Right ventricle myocardium superior (tissue), 1 donor: ENCODE measurements around the gene MIGA1. TPM values are rescaled to one million over a fixed set of nuclear protein-coding genes. Genes with fewer than 3 reads are reported as not detected.
"Not testable (repeated sequence)": the region's sequence is repeated elsewhere in the genome, so short reads cannot be mapped to it uniquely, and the experiment has no call there.

Experiments
- ATAC-seq: fragments of 200-7000 bp; cut with Tn5 transposase; one replicate; pipeline ENCODE4 v1.9.1; 2020; ENCODE audit warnings: mild to moderate bottlenecking; ENCODE audit not compliant: poor library complexity
- DNase-seq: peaks from one replicate; pipeline ENCODE4 v3.0.0-alpha.2; 2020
- intact Hi-C: fragments of 100-400 bp; cut with DNase I; formaldehyde crosslinking; loops from one replicate; pipeline ENCODE4 v1.11.2; 2022
- total RNA-seq: library from RNA; stranded (reverse); fragmentation: NEBNext Ultra II Directional; extraction: Animal tissue kit (Norgen Biotek cat#: 25700); gene quantifications from one replicate; pipeline ENCODE4 v1.2.1, GENCODE V29; 2021
- donor health status: DM: no; HTN: yes; CAD: no; lungs with severe emphysema.

Gene MIGA1
- total RNA-seq, 1 donor from 2014 or later: 8.7 TPM

DNA sequence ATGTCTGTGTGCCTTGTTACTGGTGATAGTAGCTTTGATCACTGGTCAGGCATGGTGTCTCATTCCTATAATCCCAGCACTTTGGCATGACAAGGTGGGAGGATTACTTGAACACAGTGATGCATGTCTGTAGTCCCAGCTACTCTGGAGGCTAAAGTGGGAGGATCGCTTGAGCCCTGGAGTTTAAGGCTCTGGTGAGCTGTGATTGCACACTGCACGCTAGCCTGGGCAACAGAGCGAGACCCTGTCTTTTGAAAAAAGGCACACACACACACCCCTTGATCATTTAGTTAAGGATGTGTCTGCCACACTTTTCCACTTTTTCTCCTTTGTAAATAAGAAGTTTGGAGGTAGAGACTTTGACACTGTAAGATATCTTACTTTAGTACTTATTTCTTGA lies 15.1 kb downstream of the MIGA1 start:
- intact Hi-C loops: no loop called here
- ATAC-seq (no peak), DNase-seq (no peak)

DNA sequence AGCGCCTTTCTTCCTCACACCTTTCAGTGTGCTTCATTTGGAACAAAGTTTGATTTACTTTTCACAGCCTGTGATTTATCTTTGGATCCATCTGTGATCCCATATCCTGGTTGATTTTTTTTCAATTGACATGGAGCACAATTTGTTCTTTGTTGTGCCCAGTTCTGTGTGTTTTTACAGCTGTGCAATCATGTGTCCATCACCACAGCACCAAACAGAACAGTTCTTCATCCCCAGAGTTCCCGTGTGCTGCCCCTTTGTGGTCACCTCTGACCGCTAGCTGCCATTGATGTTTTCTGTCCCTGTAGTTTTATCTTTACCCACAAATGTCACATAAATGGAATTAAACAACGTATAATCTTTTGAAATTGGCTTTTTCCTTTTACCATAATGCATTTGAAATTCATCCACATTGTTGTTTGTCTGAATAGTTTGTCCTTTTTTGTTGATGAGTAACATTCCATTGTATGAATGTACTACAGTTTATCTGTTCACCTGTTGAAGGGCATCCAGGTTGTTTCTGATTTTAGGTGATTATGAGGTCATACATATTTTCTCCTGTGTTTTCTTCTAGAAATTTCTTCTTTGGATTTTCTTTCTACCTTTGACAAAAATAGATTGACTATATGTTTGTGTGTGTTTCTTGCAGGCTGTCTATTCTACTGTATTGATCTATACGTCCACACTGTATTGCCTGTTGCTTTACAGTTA lies 17.4 kb downstream of the MIGA1 start:
- intact Hi-C loops: no loop called here
- ATAC-seq (no peak), DNase-seq (no peak)

DNA sequence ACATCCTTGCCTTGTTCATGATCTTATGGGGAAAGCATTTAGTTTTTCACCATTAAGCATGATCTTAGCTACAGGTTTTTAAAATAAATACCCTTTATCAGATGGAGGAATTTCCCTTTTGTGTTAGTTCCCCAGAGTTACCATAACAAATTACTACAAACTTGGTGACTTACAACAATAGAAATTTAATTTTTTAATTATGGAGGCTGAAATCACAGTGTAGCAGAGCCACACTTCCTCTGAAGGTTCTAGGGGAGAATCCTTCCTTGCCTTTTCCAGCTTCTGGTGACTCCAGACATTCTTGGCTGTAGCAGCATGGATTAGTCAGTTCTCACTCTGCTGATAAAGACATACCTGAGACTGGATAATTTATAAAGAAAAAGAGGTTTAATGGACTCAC lies 18.5 kb downstream of the MIGA1 start:
- no peak for DNase-seq
- intact Hi-C loops: no loop called here
- ATAC-seq: no peak

DNA sequence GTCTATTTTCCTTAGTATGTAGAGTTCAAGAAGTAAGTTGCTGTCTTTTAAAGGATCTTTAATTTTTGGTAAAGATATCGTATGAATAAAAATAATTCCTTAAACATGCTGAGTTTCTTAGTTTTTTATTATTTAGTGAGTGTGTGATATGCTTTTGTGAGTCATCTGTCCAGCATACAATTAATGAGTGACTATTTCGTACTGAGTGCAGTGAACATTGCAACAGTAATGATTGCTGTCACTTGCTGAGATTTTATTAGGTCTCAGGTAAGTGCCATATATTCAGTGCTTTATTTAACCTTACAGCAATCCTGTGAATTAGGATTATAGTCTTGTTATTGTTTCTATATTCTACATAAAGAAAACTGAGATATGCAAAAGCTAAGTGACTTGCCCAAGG lies 22.6 kb downstream of the MIGA1 start:
- intact Hi-C loops: no loop called here
- ATAC-seq: no peak
- no peak for DNase-seq

DNA sequence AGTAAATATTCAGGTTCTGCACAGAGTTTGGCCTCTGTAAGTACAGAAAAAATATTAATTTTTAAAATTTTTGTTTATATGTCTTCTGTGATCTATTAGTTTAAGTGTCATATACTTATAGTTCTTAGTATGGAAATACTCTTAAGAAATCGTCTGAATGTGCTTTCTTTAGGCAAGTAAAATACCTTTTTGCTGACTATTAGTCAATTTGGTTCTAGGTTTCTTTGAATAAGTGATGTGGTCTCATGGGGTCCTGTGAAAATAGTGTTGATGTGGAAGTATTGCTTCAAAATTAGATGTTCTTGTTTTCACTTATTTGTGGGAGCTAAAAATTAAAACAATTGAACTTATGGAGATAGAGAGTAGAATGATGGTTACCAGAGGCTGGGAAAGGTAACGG lies 23.9 kb downstream of the MIGA1 start:
- intact Hi-C loops: no loop called here
- DNase-seq (no peak), ATAC-seq (no peak)

DNA sequence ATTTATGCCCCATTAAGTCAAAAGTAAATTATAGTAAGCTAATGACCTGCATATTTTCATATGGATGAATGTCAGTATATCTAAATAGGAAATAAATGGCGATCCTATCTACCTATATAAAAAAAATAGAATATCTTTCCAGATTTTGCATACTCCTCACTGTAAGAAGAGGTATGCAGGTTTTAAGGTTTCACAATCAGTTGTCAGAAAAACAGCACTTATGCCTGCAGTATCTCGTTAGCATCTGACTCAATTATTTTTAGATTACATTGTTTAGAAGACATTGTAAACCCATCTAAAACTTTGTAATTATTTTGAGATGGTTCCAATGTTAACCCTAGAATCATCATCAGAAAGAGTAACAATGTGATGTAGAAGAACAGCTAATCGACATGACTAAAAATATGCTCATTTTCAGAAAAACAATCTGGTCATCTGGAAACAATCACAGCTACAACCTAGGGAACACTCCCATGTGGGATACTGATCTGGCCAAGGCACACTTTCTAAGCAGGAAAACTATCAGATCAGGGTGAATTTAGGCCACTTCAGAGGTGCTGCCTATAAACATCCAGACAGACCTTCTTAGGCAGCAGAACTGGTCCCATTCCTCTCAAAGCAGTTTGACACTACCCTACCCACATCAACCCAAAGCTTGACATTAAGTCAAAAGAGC lies 30.5 kb downstream of the MIGA1 start:
- ATAC-seq: peak; percentile 61

DNA sequence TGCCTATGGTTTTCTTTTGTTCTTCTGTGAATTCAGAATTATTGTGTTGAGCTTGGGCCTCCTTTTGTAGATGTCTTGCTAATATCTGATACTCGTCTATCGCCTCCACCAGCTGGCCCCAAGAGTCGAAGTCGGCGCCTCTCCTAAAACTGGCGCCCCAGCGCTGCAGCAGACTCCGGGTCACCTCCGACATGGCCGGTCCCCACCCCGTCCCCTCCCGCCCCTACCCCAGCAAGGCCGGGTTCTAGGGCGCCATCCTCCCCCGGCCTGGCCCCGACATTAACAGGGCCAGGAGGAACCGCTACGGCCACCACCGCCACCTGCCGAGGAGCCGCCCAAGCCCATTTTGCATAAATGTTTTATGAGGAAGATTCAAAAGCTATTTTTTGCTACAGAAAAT lies 32.1 kb downstream of the MIGA1 start:
- intact Hi-C loops, DNase-seq: not testable (repeated sequence)
- peak; percentile 36 for ATAC-seq

More for the DNA sequence above, 30.5 kb downstream of the MIGA1 start:
- DNase-seq, intact Hi-C loops: not testable (repeated sequence)

DNA sequence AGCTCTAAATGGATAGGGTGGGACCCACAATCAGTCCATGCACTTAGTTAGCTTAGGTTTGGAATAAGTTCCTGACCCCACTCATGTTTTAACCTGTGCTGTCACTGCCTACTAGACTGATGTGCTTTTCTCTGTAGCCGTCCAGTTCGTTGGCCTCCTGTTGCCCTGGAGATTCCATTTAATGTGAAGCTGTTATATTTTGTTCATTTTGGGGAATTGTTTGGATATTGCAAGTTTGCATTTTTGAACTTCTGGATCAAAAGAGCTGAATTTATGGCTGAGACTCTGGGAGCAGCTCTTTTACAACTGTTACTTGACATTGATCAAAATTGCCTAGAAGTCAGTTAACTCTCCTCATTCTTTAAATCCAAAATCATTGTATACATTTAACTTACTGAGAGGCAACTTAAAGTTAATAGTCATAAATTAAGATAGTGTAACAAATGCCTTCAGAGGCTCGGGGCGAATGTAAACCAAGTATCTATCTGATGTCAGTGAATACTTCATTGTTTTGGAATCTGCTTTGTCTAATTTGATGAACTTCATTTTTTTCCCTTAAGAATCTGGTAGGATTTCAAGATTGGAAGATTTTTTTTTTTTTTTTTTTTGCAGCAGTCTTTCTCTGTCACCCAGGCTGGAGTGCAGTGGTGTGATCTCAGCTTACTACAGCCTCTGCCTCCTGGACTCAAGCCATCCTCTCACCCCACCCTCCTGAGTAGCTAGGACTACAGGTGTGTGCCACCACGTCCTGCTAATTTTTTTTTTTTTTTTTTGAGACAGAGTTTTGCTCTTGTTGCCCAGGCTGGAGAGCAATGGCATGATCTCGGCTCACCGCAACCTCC lies 38.1 kb downstream of the MIGA1 start:
- ATAC-seq (no peak), DNase-seq (no peak)
- intact Hi-C loops: no loop called here

DNA sequence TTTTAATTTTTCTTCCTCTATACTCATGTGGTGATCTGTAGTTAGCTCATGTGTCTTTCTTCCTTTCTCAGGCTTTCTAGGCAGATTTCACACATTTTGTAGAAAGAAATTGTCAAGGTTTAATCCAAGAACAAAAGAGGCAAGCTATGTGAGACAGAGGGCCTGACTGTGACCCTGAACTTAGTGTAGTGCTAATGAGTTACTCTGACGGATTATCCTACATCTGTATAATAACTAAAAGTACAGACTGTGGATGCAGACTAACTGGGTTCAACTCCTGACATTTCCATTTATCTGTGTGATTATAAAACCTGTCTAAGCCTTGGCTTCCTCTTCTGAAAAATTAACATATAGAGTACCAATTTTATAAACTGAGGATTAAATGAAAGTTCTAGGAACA lies 40.7 kb downstream of the MIGA1 start:
- ATAC-seq (no peak), DNase-seq (no peak)
- intact Hi-C loops: no loop called here

DNA sequence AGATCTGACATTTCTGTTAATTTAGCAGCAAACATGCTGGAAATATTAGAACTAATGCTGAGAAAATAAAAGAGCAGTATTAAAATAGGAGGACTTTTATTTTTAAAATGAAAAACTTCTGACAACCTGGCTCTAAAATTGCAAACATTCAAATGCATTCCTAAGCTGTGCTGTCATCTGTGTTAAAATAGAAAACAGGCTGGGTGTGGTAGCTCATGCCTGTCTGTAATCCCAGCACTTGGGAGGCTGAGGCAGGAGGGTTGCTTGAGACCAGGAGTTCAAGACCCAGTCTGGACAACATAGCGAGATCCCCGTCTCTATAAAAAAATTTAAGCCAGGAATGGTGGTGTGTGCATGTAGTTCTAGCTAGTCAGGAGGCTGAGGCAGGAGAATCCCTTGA lies 44.6 kb downstream of the MIGA1 start:
- intact Hi-C loops: no loop called here
- ATAC-seq: peak; percentile 13

DNA sequence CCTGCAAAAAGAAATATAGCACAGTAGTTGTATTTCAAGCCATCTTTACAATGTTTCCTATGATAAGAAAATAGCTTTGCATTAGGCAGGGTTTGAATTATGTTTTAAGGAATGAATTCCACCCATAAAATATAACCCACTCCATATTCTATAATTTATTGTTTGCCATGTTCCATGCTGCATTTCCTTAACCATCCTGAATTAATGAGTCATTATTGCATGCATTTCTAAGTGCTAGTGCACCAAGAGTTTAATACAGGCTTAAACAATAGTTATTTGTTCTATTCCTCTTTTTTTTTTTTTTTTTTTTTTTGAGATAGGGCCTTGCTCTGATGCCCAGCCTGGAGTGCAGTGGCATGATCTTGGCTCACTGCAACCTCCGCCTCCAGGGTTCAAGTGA lies 45.2 kb downstream of the MIGA1 start:
- DNase-seq: no peak
- intact Hi-C loops: no loop called here
- ATAC-seq: peak; percentile 10

More for the DNA sequence above, 44.6 kb downstream of the MIGA1 start:
- no peak for DNase-seq

DNA sequence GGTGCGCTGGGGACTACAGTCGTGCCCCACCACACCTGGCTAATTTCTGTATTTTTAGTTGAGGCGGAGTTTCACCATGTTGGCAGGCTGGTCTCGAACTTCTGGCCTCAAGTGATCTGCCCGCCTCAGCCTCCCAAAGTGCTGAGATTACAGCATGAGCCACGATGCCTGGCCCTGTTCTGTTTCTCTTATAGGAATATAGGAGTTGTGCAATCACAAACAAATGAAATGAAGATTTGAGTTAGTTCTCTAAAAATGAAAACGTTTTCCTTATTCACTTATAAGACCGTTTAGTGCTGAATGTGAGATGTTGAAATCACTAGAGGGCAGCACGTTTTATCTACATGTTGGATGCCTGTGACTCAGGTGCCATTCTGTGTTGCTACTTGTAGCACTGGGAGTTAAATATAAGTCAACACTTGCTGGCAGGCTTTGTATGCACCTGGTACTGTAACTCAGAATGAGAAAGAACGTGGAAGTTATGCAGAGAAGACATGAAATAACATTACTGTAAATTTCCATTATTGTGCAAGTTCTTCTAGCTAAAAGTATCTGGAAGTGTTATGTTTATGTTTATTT lies 45.8 kb downstream of the MIGA1 start:
- intact Hi-C loops: no loop called here
- ATAC-seq: peak; percentile 81

DNA sequence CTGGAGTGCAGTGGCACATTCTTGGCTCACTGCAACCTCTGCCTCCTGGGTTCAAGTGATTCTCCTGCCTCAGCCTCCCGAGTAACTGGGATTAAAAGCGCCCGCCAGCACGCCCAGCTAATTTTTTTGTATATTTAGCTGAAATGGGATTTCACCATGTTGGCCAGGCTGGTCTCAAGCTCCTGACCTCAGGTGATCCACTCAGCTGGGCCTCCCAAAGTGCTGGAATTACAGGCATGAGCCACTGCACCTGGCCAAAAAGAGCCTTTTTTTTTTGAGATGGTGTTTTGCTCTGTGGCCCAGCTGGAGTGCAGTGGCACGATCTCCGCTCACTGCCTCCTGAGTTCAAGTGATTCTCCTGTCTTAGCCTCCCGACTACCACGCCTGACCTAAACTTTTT lies 47.4 kb downstream of the MIGA1 start:
- intact Hi-C loops, DNase-seq, ATAC-seq: not testable (repeated sequence)

More for the DNA sequence above, 45.8 kb downstream of the MIGA1 start:
- no peak for DNase-seq

DNA sequence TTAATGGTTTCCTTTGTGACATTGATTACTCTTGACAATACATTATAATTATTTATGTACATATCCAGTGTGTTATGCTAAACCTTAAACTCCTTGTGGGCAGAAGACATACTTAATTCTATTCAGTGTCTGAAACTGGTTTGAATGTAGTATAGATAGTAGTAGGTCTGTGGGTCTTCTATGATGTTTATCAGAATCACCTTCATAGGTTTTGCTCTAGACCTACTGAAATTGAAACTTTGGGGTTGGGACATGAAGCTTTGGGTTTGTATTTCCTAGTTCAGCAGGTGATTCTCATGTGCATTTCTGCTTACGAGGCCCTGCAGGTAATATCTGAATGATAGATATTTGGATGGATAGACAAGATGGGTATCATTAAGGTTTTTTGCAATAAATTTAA lies 48.6 kb downstream of the MIGA1 start:
- DNase-seq (no peak), ATAC-seq (no peak)
- intact Hi-C loops: no loop called here

DNA sequence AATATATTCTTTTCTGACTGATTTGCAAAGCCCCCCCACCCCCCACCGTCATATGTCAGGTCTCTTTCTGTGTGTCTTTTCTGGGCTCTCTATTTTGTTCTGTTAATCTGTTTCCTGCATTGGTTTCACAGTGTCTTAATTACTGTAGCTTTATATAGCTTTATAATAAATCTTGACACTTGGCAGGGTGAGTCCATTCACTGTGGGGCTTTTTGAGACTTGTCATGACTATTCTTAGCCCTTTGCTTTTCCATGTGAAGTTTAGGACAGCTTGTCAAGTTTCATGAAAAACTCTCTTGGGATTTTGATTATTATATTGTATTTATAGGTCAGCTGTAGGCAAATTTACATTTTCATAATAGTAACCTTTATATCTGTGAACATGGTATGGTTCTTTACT lies 50.4 kb downstream of the MIGA1 start:
- DNase-seq: no peak
- intact Hi-C loops: loop anchor here (5.0 kb wide), 1 partner anchor 62 kb away; no protein-coding TSS in a partner anchor
- peak; percentile 26 for ATAC-seq

DNA sequence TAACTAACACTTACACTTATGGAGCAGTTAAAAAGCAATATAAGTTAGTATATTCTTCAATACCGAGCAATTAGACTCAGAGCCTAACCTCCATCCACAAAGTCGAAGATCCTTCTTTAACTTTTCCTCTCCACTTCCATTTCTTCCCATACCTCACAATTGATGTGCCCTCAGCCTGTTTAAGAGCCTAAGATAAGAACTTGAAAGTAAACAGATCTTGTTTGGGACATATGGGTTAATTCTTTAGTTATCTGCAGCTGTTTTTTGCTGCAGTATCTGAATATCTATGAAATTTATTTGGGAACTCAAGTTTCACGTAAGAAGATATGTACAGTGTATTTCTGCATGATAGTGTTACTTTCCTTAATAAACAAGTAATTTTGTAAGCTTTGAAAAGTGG lies 51.5 kb downstream of the MIGA1 start:
- DNase-seq (no peak), ATAC-seq (no peak)
- intact Hi-C loops: loop anchor here (5.0 kb wide), 1 partner anchor 61 kb away; no protein-coding TSS in a partner anchor

DNA sequence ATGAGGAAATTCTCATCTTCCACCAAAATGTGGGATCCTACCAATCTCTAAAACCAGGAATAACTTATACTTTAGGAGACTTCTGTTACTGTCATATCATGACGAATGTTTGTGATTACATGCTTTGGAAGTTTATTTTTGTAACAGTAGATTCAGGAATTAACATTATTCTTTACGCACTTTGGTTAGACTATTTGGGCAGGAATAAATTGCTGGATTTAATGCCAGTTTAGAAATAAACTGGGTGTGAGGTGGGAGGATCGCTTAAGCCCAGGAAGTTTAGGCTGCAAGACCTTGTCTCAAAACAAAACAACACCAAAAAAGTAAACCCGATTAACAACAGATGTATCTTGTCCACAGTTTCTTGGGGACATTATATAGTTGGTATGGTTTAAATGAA lies 52.1 kb downstream of the MIGA1 start:
- intact Hi-C loops: loop anchor here (5.0 kb wide), 1 partner anchor 61 kb away; no protein-coding TSS in a partner anchor
- ATAC-seq (no peak), DNase-seq (no peak)

DNA sequence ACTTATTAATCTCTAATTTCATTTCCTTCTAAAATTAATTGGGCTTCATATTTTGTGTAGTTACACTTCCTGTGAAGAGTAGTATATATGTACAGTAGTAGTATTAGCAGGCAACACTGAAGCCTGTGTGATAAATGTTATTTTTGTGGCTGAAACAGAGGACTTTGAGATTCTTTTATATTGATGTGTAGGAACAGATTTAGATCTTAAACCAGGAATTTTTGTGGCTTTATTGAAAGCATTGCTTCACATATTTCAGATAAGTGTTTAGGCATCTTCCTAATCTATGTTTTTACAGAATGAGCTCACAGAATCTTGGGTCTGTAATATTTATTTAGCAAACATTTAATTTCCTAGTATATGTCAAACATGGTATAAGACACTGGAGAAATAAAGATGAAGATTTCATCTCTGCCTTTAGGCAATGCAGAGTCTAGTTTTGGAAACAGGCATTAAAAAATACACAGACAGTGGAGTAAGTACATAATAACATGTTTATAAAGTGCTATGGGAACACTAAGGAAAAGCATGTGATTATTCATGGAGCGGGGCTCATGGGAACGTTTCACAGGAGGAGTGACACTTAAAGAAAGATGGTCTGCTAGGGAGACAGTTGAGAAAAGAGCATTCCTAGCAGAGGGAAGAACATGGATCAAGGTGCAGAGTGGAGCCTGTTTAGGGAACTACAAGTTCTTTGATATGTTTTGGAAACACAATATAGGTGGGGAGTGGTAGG lies 52.7 kb downstream of the MIGA1 start:
- DNase-seq: no peak
- intact Hi-C loops: loop anchor here (5.0 kb wide), 1 partner anchor 60 kb away; no protein-coding TSS in a partner anchor
- peak; percentile 52 for ATAC-seq
